Measurements from ENCODE around the gene CIAPIN1. TPM values are rescaled to one million over a fixed set of nuclear protein-coding genes. Genes with fewer than 3 reads are reported as not detected.
A peak's percentile ranks its signal among the peaks of the same experiment; 100 is the strongest.

CIAPIN1 gene
- polyA plus RNA-seq, 1 donor: 52.8 TPM

DNA sequence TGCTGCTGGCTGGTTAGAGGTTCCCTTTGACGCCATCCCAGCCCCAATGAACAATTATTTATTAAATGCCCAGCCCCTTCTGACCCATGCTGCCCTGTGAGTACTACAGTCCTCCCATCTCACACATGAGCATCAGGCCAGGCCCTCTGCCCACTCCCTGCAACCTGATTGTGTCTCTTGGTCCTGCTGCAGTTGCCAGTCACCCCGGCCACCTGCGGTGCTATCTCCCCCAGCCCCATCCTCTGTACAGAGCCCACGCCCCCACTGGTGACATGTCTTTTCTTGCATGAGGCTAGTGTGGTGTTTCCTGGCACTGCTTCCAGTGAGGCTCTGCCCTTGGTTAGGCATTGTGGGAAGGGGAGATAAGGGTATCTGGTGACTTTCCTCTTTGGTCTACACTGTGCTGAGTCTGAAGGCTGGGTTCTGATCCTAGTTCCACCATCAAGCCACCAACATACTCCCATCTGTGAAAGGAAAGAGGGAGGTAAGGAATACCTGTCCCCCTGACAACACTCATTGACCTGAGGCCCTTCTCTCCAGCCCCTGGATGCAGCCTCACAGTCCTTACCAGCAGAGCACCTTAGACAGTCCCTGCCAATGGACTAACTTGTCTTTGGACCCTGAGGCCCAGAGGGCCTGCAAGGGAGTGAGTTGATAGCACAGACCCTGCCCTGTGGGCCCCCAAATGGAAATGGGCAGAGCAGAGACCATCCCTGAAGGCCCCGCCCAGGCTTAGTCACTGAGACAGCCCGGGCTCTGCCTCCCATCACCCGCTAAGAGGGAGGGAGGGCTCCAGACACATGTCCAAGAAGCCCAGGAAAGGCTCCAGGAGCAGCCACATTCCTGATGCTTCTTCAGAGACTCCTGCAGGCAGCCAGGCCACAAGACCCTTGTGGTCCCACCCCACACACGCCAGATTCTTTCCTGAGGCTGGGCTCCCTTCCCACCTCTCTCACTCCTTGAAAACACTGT, 63.6 kb downstream of the CIAPIN1 start:
- Histone ChIP-seq H3K36me3 (ENCODE audit: control insufficient read depth, insufficient read depth, low read length) (peaks cover 20% of the 10 kb centered on the region), H3K27ac (ENCODE audit: low read length) (peak overlapping the region; percentile 95), H3K4me3 (ENCODE audit: low read length) (no peak overlapping the region), H3K4me1 (ENCODE audit: control insufficient read depth, insufficient read depth, low read length) (peaks cover 46% of the 10 kb centered on the region), H3K9me3 (ENCODE audit: control insufficient read depth, low read depth, low read length) (no peaks in the 10 kb centered on the region), H3K27me3 (ENCODE audit: control insufficient read depth, insufficient read depth, low read length) (no peaks in the 10 kb centered on the region)
- DNase-seq: peak; percentile 92 to 97
- no CpG with 5 or more reads among the region's 8 CpGs for WGBS (ENCODE audit: insufficient coverage, low lambda C conversion rate)

DNA sequence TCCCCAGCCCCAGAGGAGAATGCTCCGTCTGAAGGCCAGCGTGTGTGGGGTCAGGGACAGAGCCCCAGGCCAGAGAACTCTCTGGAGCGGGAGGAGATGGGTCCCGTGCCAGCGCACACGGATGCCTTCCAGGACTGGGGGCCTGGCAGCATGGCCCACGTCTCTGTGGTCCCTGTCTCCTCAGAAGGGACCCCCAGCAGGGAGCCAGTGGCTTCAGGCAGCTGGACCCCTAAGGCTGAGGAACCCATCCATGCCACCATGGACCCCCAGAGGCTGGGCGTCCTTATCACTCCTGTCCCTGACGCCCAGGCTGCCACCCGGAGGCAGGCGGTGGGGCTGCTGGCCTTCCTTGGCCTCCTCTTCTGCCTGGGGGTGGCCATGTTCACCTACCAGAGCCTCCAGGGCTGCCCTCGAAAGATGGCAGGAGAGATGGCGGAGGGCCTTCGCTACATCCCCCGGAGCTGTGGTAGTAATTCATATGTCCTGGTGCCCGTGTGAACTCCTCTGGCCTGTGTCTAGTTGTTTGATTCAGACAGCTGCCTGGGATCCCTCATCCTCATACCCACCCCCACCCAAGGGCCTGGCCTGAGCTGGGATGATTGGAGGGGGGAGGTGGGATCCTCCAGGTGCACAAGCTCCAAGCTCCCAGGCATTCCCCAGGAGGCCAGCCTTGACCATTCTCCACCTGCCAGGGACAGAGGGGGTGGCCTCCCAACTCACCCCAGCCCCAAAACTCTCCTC, 64.5 kb downstream of the CIAPIN1 start:
- no CpG with 5 or more reads among the region's 16 CpGs for WGBS (ENCODE audit: insufficient coverage, low lambda C conversion rate)
- no peaks in the 10 kb centered on the region for H3K9me3 ChIP-seq (ENCODE audit: control insufficient read depth, low read depth, low read length)
- no peak overlapping the region for H3K4me3 ChIP-seq (ENCODE audit: low read length)
- peak overlapping the region; percentile 95 for H3K27ac ChIP-seq (ENCODE audit: low read length)
- H3K4me1 ChIP-seq (ENCODE audit: control insufficient read depth, insufficient read depth, low read length): peaks cover 39% of the 10 kb centered on the region
- H3K36me3 ChIP-seq (ENCODE audit: control insufficient read depth, insufficient read depth, low read length): peaks cover 20% of the 10 kb centered on the region
- no peaks in the 10 kb centered on the region for H3K27me3 ChIP-seq (ENCODE audit: control insufficient read depth, insufficient read depth, low read length)
- no peak for DNase-seq

DNA sequence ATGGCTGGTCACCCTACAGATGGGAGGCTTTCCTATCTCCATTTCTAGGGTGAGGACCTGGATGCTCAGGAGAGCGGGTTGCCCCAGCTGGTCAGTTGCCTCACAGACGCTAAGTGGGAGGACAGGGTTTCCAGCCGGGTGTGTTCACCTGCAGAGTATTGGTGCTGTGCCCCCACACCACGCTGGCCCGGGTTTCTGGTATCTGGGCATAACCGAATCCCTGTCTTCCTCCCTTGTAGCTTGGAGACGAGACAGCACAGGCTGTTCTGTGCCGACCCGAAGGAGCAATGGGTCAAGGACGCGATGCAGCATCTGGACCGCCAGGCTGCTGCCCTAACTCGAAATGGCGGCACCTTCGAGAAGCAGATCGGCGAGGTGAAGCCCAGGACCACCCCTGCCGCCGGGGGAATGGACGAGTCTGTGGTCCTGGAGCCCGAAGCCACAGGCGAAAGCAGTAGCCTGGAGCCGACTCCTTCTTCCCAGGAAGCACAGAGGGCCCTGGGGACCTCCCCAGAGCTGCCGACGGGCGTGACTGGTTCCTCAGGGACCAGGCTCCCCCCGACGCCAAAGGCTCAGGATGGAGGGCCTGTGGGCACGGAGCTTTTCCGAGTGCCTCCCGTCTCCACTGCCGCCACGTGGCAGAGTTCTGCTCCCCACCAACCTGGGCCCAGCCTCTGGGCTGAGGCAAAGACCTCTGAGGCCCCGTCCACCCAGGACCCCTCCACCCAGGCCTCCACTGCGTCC, 65.2 kb downstream of the CIAPIN1 start:
- H3K4me3 ChIP-seq (ENCODE audit: low read length): no peak overlapping the region
- H3K36me3 ChIP-seq (ENCODE audit: control insufficient read depth, insufficient read depth, low read length): peaks cover 20% of the 10 kb centered on the region
- no peaks in the 10 kb centered on the region for H3K9me3 ChIP-seq (ENCODE audit: control insufficient read depth, low read depth, low read length)
- WGBS (ENCODE audit: insufficient coverage, low lambda C conversion rate): no CpG with 5 or more reads among the region's 35 CpGs
- no peaks in the 10 kb centered on the region for H3K27me3 ChIP-seq (ENCODE audit: control insufficient read depth, insufficient read depth, low read length)
- H3K4me1 ChIP-seq (ENCODE audit: control insufficient read depth, insufficient read depth, low read length): peaks cover 46% of the 10 kb centered on the region
- DNase-seq: no peak
- H3K27ac ChIP-seq (ENCODE audit: low read length): no peak overlapping the region

DNA sequence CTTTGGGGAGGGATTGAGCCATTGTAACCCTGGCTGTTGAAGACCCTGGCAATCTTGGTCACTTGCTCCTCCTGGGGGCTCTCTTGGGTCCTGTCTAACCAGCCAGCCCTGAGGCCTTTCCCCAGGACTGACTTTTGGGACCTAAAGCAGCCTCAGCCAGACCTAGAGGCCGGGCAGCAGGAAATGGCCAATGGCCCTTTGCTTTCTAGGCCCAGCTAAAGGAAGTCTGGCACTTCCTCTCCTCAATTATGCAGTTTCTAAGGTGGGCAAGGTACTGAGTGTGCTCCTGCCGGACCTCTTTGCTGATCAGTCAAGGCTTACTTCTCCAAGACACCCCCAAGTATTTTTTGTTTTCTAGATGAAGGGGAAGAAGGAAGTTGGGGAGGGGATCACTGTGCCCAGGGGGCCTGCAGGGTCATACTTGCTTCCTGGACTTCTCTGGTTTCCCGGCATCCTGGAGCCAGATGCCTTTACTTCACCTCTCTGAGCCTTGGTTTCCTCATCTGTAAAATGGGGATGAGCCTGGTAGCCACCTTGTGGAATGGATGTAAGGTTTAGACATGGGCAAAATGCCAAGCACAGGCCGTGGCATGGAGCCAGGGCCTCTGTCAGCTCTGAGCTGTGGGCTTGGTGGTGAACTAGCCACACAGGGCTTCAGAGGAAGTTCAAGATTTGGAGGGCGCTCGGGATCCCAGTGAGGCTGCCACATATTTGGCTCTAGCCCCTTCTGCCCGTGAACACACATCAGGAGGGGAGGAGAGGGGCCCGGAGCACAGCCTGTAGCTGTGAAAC, 66.3 kb downstream of the CIAPIN1 start:
- DNase-seq: no peak

DNA sequence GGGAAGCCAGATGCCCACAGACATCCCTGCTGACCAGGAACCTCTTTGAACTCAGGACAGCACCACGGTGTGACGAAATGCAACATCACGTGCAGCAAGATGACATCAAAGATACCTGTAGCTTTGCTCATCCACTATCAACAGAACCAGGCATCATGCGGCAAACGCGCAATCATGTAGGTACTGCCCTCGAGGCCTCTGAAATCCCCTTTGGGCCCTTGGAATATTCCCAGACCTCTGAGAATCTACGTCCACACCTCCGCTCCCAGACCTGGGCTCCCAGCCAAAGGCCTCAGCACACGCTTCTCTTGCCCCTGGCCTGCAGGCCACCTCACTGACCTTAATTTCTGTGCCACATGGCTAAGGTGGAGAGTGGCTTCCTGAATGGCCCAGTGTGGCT, 67.6 kb downstream of the CIAPIN1 start:
- peaks cover 20% of the 10 kb centered on the region for H3K36me3 ChIP-seq (ENCODE audit: control insufficient read depth, insufficient read depth, low read length)
- no peak overlapping the region for H3K4me3 ChIP-seq (ENCODE audit: low read length)
- no CpG with 5 or more reads among the region's 10 CpGs for WGBS (ENCODE audit: insufficient coverage, low lambda C conversion rate)
- H3K4me1 ChIP-seq (ENCODE audit: control insufficient read depth, insufficient read depth, low read length): peaks cover 30% of the 10 kb centered on the region
- H3K9me3 ChIP-seq (ENCODE audit: control insufficient read depth, low read depth, low read length): no peaks in the 10 kb centered on the region
- DNase-seq: no peak
- H3K27me3 ChIP-seq (ENCODE audit: control insufficient read depth, insufficient read depth, low read length): no peaks in the 10 kb centered on the region
- no peak overlapping the region for H3K27ac ChIP-seq (ENCODE audit: low read length)

More for the DNA sequence above, 66.3 kb downstream of the CIAPIN1 start:
- Histone ChIP-seq H3K4me1 (ENCODE audit: control insufficient read depth, insufficient read depth, low read length) (peaks cover 43% of the 10 kb centered on the region), H3K36me3 (ENCODE audit: control insufficient read depth, insufficient read depth, low read length) (peaks cover 20% of the 10 kb centered on the region), H3K27ac (ENCODE audit: low read length) (no peak overlapping the region), H3K9me3 (ENCODE audit: control insufficient read depth, low read depth, low read length) (no peaks in the 10 kb centered on the region), H3K4me3 (ENCODE audit: low read length) (no peak overlapping the region), H3K27me3 (ENCODE audit: control insufficient read depth, insufficient read depth, low read length) (no peaks in the 10 kb centered on the region)
- whole genome bisulfite sequencing (ENCODE audit: insufficient coverage, low lambda C conversion rate): 100% methylated on average over 1 of the region's 8 CpGs

Other genes starting within 250 kb of the CIAPIN1 start
- 44.5 TPM for gene ARL2BP, start 202.1 kb downstream of the CIAPIN1 start, polyA plus RNA-seq
- 117 TPM for gene PLLP, start 162.7 kb downstream of the CIAPIN1 start, polyA plus RNA-seq
- gene CCL22, start 88.6 kb downstream of the CIAPIN1 start, polyA plus RNA-seq: 0.30 TPM
- gene CX3CL1, start 74.9 kb downstream of the CIAPIN1 start, polyA plus RNA-seq: 30.6 TPM
- gene CCL17, start 42.6 kb downstream of the CIAPIN1 start, polyA plus RNA-seq: 0.30 TPM
- gene COQ9, start 94 bp upstream of the CIAPIN1 start, polyA plus RNA-seq: 73.0 TPM
- gene POLR2C, start 15.3 kb upstream of the CIAPIN1 start, polyA plus RNA-seq: 76.6 TPM
- 113 TPM for gene DOK4, start 39.1 kb upstream of the CIAPIN1 start, polyA plus RNA-seq
- 5.6 TPM for gene CCDC102A, start 89.2 kb upstream of the CIAPIN1 start, polyA plus RNA-seq
- 9.1 TPM for gene ADGRG5, start 95.3 kb upstream of the CIAPIN1 start, polyA plus RNA-seq
- 102 TPM for gene ADGRG1, start 181.2 kb upstream of the CIAPIN1 start, polyA plus RNA-seq
- 1.7 TPM for gene ADGRG3, start 220.9 kb upstream of the CIAPIN1 start, polyA plus RNA-seq
- gene DRC7, start 247.4 kb upstream of the CIAPIN1 start, polyA plus RNA-seq: 0.22 TPM

Measured in large intestine (tissue), 3 donors.